Esophagus muscularis mucosa (tissue), 3 donors: Measurements from ENCODE around the gene NOSTRIN.

Source experiments
- CTCF ChIP-seq, 3 experiments: fragments of 200-600 bp in 2 of 3; fragments of 450-650 bp in 1 of 3; sonication (generic) in 2 of 3; IDR thresholded peaks; one replicate each; pipeline ENCODE4 v1.5.1; 2017 to 2019; ENCODE audit warnings: antibody characterized with exemption in 3 of 3, mild to moderate bottlenecking in 2 of 3, moderate library complexity in 1 of 3
- POLR2A ChIP-seq: fragments of 450-650 bp; IDR thresholded peaks from one replicate; pipeline ENCODE4 v1.6.1; 2017; ENCODE audit warnings: antibody characterized with exemption, moderate library complexity, mild to moderate bottlenecking, low read depth

- TF ChIP-seq CTCF (IDR thresholded peaks at IDR 0.05) (no peak), POLR2A (no peak)
Observed at GRCh38 chr2:168903888-168904287, 101.5 kb downstream of the NOSTRIN start.
